GM21423 (cell line): ENCODE measurements around the gene MBL2.
A peak's percentile ranks its signal among the peaks of the same experiment; 100 is the strongest.

ENCODE experiments used
- ATAC-seq: cut with Tn5 transposase; IDR thresholded peaks from one replicate; pipeline ENCODE4 v1.9.1; 2021; ENCODE audit warnings: mild to moderate bottlenecking, moderate library complexity; ENCODE audit not compliant: unreplicated experiment

The MBL2 gene

DNA sequence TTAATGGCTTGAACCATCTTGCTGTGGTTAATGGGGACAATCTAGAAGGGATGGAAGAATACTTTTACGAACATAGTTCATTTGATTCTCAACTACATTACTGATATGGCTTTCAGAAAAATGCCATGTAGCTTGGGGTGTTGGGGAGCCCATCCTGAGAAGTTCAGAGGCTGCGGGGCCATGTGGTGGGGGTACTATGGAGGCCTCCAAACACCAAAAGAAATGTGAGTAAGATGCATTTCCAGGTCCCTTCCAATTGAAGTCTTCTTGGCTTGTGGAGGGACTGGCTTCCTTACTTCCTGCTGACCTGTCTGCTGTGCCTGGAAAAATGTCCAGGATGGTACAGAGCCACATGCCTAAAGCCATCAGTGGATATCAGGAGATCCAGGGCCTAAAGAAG lies 1.6 kb upstream of the MBL2 start:
- ATAC-seq, result no peak

DNA sequence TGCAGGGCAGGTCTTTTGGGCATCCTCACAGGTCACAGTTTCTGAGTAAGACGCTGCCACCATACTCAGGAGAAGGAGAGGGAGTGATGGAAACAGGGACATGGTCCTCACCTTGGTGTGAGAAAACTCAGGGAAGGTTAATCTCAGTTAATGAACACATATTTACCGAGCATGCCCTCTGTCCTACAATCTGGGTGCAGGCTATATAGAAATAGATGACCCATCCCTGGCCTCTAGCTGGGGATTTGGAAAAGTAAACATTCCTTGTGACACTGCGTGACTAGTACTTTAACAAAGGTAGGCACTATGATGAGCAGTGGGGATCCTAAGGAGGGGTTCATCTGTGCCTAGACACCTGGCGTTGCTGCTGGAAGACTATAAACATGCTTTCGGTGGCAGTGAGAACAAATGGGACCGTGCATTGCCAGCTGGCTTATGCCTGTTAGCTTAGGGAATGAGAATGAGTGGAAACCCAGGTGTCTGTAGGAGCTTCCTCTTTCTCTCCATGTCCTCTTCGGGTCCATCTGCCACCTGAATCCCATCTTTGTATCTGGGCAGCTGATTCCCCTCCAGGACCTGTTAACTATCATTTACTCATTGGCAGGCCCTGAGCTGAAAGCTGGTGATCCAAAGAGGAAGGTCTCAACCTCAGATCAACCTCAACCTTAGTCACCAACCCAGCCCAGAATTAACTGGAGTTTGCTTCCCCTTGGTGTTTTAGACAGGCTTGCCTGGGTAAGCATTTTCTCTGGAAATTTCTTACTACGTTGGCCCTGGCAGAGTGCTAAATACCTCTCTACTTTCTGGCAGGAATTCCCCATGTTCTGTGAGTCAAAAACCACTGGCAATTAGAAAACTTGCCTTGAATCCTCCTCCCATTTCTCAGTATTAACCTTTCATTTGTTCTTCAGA lies 794 bp downstream of the MBL2 start:
- ATAC-seq, result no peak

DNA sequence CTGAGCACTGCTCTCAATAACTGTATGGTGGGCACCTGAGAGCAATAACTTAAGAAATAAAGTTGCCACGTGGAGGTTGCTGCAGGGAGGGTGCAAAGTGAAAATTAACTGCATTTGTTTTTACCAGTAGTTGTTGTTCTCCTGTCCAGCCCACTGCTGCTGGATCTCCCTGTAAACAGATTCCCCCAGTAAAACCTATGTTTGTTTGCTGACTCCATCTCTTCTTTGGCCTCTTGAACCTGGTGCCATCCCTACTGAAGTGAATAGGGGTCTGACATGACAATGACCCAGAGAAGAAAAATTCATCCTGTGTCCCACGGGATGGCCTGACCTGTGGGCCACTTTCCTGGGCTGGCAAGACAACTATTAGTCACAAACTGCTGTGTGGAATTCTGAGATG lies 1.7 kb downstream of the MBL2 start:
- no peak for ATAC-seq

DNA sequence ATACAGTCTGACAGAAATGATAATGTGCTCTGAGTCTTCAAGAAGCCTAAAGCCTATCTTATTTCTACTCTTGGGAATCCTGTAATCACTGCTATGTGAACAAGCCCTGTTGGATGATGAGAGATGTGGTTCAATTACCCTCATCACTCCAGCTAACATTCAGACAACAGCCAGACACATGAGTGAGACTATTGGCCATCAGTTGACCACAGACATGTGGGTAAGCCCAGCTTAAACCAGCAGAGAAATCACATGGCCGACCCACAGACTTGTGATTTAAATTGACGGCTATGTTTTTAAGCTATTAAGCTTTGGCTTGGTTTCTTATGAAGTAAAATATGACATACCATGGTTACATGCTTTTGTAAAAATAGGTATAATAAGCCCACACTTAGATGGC lies 2.6 kb downstream of the MBL2 start:
- no peak for ATAC-seq

DNA sequence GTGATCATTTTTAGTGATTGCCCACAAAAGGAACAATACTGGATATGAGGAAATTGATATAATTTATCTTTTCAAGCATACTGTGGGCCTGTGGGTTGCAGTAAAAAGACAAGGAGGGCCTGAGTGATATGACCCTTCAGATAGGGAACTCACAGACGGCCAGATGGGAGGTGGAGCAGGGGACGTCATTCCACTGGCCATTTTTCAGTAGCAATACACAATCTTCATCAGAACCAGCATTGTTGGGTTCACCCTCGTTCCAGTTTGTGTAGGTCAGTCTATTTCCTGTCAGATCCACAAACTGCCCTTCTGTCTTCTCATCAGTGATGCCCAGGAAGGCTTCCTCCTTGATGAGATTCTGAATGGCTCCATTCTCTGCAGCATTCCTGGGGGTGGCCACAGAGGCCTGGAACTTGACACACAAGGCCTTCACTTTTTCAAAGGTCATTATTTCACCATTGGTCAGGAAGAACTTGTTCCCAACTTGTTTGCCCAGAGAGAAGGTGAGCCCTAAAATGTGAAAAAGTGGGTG lies 4.5 kb downstream of the MBL2 start:
- no peak for ATAC-seq

DNA sequence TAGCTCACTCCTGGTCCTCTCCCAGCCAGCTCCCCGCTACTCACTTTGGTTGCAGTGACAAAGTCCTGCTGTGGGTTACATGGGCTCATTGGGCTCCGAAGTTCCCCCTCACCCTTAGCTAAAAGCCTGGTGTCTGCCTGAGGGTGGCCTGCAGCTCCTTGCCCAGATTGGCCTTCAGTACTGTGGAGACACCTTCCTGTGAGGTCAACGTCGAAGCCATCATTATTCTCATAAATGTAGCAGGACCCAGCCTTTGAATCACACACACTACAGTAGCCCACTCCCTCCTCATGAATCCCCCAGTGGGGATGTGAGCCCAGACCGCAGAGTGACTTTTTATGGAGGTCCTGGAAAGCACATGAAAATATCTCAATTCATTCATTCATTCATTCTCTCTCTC lies 10.5 kb downstream of the MBL2 start:
- ATAC-seq, result no peak

DNA sequence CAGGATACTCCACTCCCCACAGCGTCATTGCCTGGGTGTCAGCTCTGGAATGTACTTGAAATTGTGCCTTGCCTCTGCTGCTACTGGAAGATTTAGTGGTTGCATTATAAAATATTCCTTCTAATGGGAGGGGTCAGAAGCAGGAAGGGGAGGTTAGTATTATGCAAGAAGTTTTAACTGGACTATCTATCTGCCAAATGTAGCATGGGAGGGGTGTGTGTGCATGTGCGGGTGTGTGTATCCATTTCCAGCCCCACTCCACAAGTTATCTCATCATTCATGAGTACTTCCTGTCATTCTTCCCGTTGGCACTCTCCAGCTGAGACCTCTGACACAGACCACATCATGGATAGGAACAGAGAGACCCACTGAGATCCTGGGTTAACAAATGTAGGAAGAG lies 13.4 kb downstream of the MBL2 start:
- ATAC-seq, result no peak

DNA sequence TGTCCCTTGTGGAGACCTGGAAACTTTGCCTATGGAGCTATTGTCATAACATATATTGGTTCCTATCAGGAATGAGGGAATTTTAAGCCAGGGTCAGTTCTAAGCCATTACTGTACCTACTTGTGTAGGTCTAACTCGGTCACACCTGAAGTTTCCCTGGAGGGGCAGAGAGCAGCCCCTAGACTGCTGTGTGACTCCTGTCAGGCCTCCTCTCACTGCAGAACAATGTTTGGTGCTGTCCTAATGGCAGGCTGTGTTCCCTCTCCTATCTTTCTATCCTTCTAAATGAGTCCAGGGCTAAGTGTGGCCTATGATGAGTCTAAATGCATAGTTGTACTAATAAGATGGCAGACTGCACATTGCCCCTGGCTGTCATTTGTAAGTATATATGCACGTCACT lies 14.2 kb downstream of the MBL2 start:
- no peak for ATAC-seq

DNA sequence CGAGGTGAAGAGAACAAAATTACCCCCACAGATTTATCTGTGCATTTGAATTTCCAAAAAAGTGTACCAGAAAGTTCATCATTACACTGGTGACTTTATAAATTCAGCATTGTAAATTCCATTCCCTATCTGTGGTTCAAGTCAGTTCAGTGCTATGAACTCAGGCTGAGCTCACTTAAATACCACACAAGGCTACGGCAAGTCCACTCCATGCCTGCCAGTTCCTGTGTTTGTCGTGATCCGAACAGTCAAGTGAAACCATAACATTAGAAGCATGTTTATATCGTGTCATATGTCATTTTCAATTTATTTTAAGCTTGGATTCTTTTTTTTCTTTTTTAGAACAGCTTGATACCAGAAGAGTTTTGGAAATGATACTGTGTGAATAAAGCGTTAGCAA lies 14.8 kb downstream of the MBL2 start:
- ATAC-seq, result no peak

DNA sequence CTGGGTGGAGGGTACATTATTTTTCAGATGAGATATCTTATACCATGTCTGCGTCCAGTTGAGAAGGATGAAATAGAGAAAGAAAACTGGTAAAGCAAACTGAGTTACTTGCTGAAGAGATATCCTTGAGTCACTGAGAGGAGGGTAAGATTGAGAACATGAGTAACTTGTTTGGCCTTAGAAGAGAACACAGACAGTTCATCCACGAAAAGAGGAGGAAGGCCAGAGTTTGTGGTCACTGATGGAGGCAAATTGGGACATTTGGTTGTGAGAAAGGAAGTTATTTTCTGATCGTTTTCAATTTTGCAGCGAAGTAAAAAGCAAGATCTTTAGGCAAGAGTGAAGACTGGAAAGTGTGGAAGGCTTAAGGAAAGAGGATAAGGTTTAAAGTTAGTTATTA lies 15.6 kb downstream of the MBL2 start:
- ATAC-seq, result no peak

DNA sequence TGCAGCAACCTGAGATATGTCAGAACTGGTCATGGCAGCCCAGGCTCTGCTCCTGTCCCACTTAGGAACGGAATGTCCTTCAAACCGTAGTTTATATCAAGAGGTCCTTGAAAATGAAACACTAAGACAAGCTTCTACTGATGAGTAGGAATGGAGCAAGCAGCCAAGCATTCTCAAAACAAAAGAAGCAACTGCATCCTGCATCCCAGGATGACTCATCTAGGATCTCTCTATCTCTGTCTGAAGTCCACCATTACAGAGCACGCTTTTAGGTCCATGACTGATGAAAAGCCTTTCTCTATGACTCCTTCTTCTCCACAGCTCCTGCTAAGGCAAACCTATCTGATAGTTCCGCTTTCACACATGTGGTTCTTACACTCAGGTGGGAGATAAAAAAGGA lies 16.3 kb downstream of the MBL2 start:
- ATAC-seq, result no peak

DNA sequence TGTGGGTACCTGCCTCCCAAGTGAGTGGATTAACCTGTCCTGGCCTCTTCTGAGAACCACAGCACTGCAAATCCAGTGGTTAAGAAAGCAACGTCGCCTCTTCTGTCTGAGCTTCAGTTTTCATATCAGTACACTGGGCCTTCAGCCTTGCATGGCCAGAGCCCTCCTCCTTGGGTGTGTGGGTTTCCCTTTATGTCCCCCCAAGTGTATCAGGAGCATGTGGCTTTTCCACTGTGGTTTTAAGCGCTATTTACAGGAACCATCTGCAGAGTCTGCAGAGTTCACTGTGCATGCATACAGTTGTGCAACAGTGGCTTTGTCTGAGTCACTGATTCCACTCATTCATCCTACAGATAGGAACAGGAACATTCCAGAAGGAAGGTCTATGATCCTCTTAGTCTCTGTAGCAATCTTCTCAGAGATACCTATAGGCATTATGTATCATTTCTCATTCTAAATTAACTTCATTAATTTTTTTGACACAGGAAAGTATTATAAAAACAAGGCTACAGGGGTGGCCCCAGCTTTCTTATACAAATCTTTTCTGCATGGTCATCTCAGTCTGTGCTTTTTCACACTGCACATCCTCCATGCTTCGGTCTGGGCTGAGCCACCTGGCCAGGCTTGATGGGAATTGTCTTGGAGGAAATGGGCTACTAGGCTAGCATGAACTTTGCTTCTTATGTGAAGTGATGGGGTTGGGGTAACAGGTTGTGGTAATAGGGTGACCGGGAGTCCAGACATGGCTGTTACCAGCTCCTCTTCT lies 17.1 kb downstream of the MBL2 start:
- ATAC-seq, result no peak

DNA sequence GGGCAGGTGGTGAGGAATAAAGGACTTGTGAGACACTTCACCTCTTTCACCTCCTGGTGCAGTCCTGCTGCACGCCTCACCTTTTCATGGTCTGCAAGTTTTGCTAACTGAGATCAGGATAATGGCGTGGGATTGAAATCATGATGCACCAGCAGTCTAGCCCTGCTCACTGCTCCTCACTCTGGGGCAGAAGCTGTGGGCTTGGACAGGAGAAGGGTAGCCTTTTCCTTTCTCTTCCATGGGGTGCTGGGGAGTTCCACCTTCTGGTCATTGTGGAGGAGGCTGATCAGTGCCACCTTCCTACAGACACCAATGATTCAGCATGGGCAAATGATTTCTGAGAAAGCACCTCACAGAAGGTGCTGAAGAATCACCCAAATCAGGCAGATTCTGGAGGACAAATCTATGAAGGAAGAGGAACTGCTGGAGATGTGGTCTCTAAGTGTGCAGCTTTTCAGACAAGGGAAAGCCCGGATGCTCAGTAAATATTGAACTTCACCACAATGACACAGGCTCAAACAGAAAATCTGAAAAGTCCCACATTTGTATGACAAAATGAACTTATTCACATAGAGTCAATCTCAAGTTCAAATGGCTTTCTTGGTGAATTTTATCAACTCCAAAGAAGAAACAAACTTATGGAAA lies 19.7 kb downstream of the MBL2 start:
- peak; percentile 44 for ATAC-seq

DNA sequence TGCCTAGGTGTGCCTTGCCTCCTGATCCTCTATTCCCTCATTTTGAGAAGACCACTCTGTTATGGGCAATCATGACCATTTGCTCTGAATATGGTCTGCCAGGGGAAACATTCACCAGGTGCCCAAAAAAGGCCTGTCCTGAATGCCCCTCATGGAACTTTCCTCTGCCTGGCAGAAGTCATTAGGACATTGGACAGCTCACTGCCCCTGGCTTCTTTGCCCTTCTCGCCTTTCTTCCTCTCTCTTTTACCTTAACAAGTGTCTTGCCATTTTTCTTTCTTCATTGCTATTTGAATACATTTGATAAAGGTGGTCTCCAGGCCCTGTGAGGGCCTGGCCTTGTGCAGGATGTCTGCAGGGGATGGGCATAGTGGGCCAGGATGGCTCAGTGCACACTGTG lies 20.3 kb downstream of the MBL2 start:
- ATAC-seq, result no peak

DNA sequence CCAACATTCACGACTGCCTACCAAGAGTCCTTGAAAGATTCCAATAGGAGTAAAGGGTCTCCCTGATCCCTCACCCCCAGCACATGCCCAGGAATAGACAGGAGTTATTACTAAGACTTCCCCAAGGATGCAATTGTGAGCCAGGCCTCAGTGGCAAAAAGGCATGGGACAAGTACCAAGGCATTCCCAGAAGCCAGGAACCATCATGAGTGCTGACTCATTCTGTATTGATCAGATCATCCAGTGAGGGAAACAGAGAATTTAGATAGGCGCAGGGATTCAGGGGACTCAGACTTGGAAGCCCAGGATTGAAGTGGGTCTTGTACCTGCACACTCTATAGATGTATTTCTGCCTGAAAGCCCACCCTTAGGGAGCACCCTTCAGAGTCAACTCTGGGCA lies 21.2 kb downstream of the MBL2 start:
- ATAC-seq, result no peak

DNA sequence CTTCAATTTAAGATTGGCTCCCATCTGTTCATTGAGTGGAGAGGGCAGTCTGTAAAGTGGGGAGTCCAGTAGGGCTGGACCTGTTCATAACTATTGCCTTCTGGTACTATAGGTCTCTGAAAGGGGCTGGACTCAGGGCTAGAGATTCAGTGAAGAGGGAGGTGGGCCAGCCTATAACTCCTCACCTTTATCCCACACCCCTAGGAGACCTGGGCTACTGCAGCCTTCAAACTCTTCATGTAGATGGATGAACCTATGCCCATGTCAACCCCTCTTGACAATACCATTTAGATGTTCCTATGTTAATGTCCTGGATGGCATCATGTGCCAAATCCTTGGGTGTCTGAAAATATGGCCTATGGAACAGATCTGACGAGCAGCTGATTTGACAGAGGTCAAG lies 22.0 kb downstream of the MBL2 start:
- no peak for ATAC-seq

DNA sequence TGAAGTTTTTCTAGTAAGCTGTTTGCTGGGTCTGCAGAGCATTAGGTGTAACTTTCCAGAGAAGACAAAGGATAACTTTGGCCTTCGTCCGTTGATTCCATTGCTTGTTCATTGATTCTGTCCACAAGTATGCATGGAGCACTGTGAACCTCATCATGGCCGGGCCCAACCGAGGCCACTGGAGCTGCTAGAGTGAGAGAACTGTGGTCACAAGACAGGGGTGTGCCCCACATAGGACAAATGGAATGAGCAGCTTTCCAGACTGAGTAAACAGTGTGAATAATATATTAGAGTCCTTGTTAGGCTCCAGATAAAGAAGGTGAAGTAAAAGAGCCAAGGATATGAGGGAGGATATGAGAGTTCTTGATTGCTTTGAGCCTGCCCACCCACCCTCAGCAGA lies 24.9 kb downstream of the MBL2 start:
- ATAC-seq, result no peak

DNA sequence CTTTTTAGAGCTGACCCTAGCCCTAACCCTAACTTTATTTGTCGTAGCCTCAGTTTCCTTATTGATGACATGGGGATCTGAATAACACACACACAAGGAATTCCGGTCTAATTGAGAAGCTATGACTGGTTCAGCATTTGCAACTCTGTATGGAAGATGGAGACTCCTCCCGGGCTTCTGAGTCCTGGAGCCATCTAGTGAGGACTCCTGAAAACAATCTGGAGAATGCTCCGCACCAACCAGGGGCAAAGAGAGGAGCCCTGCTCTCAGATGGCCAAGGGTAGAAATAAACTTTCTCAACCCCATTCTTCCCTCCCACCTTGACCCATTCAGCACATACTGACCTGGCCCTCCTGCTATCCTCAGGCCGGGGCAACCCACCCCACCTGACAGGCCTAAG lies 26.4 kb downstream of the MBL2 start:
- no peak for ATAC-seq

DNA sequence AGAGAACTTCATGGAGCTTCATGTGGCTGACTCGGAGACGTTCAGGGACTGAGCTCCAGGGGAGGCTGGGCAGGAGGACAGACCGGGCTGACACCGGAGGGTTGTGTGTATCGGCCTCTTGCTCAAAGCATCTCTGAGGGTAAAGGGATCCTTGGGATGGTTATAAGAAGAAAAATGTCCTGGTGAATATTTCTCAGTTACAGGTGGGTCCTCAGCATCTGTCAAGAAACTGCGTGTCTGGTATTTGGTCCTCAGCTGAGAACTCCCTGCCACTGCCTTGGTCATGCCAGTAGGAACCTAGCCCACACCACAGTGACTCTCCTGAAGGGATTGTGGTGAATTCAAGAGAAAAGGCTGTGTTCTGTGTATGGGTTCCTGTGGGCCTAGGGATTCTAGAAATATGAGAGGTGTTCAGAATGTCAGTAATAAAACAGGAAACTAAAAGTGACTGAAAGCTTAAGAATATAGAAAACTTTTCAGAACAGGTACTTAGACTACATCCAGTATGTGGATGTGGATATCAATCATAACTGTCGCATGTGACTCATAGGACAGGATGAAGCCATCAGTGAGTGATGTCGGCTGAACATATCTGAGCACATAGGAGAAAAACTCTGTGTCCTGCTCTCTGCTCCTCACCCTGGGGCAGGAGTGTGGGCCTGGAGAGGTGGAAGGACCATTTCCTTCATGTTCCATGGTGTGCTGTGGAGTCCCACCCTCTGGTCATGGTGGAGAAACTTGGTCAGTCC lies 28.4 kb downstream of the MBL2 start:
- no peak for ATAC-seq

DNA sequence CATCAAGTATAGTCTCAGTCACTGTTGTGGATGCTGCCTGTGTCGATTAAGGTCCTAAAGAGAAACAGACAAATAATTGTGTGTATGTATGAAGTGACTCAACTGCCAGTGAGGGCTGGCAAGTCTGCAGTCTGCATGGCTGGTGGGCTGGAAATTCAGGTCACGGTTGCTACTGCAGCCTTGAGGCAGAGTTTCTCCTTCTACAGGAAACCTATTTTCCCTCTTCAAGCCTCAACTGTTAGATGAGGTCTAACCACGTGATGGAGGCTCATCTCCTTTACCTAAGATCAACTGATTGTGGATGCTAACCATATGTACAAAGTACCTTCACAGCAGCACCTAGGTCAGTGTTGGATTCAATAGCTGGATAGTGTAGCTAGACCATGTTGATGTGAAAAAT lies 29.9 kb downstream of the MBL2 start:
- ATAC-seq, result no peak

DNA sequence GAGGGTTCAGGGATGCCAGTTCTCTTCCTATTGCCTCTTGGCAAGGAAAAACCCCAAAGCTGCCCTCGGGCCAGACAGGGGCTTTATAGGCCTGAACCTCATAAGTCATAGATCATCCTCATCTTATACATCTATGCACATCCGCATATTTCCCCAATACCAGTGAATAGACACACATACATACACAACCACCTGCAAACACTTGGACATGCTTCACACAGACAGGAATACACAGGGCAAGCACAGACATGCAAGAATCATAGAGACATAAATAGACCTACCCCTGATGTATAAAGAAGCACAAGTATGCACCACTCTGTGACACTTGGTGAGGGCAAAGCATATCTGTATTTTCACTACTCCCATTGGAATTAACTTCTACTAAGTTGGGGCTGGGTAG lies 30.7 kb downstream of the MBL2 start:
- no peak for ATAC-seq
